Measurements from ENCODE around the gene SRRM3. TPM values are rescaled to one million over a fixed set of nuclear protein-coding genes. Genes with fewer than 3 reads are reported as not detected.
"Not testable (repeated sequence)": the region's sequence is repeated elsewhere in the genome, so short reads cannot be mapped to it uniquely, and the experiment has no call there.

The SRRM3 gene, protein sequence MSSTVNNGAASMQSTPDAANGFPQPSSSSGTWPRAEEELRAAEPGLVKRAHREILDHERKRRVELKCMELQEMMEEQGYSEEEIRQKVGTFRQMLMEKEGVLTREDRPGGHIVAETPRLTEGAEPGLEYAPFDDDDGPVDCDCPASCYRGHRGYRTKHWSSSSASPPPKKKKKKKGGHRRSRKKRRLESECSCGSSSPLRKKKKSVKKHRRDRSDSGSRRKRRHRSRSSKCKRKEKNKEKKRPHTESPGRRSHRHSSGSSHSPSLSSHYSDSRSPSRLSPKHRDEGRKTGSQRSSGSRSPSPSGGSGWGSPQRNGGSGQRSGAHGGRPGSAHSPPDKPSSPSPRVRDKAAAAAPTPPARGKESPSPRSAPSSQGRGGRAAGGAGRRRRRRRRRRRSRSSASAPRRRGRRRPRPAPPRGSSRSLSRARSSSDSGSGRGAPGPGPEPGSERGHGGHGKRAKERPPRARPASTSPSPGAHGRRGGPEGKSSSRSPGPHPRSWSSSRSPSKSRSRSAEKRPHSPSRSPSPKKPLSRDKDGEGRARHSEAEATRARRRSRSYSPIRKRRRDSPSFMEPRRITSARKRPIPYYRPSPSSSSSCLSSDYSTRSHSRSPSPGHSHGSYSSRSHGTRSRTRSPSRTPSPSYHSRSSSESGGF
- polyA plus RNA-seq (ENCODE audit: insufficient read length) = 0.63 TPM

DNA sequence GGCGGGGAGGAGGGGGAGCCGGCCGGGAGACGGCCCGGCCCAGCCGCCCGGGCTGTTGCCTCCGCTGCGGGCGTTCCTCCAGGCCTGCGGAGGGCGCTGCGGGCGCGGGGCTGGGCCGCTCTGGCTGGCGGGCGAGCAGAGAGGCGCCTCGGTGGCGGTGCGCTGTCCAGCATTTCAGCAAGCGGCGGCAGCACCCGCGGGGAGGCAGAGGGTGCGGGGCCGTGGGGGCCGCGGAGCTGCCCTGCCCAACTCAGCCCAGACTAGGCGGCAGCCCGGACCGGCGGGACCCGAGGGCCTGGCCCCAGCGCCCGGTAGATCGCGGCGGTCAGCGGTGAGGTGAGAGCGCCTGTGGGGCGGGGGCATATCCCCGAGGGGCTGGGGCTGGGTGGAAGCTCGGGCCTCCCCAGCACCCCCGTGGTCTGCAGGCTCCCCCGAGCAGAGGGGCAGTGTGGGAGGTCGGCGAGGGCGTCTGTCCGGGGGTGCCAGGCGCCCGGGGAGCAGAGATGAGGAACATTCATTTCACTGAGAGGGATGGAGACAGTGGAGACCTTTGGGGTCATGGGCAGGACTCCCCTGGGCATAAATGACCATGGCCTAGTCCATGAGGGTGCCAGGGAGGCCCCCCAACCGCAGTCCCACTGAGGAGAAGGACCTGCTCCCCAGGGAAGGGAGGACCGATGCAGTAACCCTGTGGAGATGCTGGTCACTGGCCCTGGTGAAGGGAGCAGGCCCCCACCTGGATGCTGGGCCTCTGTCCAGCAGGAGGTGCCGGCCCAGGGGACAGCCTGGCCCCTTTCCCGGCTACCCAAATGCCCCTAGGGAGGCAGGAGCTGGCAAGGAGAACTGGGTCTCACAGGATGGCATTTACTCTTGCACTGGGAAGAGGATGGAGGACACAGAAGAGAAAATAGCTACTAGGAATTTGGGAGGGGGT, at the start of gene SRRM3:
Gene SRRM3 (plus strand): TSS at position 165 of the 934 bp plus-strand sequence. CDS start 33,171 bp downstream, outside the sequence.
- DNase-seq (ENCODE audit: low read depth) = peak; percentile 6

DNA sequence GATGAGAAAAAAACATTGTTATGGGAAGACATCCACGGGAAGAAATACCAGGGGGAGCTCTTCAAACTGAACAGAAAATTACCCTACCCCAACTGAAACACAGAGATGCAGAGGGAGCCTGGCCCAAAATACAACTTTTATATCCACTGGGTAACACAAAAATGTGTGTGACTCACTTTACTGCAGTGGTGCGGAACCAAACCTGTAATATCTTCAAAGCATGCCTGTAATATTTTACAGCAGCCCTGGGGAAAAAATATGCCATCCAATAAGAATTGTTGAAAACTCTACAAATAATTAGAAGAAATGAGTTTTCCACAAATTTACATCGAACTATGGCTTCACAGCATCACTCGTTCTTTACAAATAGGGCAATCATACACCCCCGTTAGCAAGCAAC, 49.8 kb upstream of the SRRM3 start:
- no peak for DNase-seq (ENCODE audit: low read depth)

DNA sequence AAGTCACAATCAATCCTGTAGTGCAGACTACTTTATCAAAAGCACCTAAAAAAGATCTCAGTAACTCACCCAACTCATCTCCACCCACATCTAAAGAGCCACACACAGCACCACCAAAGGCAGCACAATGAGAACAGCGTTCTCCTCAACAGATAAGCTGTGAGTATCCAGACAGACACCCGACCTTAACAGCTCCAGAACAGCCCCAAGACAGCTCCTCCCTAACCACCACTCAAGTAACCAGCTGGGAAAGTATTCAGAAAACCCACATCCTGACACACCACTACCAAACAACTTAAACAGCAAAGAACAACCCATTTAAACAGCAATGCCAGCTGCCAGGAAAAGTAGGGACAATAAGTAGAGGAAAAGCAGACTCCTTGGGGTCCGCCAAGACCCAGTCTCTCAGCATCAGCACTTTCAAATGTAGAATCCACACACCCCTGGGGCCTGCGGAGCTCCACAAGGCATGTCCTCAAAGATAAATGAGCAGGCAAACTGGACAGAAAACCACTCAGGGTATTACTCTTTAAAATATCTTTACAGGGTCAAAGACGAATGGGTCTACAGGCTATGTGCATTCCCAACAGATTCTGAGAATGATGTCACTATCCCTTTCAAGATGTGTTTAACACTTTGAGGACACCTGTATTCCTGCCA, 48.0 kb upstream of the SRRM3 start:
- not testable (repeated sequence) for DNase-seq (ENCODE audit: low read depth)

DNA sequence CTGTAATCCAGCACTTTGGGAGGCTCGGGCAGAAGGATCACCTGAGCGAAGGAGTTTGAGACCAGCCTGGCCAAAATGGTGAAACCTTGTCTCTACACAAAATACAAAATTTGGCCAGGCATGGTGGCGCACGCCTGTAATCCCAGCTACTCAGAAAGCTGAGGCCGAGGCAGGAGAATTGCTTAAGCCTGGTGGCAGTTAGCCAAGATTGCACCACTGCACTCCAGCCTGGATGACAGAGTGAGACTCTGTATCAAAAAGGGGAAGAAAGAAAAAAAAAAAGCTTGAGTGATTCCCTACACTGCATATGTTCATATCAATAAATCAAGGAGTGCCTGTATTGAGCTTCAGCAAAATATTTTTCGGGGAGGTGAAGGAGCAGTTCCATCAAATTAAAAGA, 45.8 kb upstream of the SRRM3 start:
- DNase-seq (ENCODE audit: low read depth) = no peak

DNA sequence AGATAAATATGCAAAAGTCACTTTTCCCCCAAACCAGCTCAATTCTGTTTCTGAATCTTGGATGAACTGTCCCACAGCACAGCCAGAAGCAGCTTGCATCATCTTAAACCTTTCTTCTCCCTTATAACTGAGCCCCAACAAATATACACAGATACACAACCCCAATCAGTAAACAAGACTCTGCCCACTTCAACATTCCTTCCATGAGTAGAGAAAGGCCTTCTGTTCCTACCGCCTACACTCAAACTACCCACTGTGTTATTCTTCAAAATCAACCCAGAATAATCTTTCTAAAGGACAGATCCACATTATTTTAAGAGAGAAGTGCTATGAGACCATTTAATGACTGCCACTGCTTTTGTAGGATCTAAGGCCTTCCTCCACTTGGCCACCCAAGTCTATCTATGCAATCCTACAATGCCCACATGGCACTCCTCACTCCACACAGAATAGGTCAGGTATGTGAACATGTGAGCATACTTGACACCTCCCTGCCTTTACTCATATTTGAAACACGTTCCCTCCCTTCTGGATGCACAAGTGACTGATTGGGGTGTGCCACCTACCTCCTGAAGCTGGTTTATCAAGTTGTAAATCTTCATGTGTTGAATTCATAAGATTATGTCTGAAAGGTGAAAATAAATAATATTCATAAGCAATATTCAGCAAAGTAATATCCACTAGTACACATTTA, 44.6 kb upstream of the SRRM3 start:
- DNase-seq (ENCODE audit: low read depth) = not testable (repeated sequence)

DNA sequence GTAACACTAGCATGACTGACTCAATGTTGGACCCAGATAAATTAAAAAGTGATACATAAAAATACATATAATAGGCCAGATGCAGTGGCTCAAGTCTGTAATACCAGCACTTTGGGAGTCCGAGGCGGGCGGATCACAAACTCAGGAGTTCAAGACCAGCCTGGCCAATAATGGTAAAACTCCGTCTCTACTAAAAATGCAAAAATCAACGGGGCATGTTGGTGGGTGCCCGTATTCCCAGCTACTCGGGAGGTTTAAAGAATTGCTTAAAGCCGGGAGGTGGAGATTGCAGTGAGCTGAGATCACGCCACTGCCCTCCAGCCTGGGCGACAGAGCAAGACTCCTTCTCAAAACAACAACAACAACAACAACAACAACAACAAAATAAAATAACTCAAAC, 43.3 kb upstream of the SRRM3 start:
- DNase-seq (ENCODE audit: low read depth) = not testable (repeated sequence)

DNA sequence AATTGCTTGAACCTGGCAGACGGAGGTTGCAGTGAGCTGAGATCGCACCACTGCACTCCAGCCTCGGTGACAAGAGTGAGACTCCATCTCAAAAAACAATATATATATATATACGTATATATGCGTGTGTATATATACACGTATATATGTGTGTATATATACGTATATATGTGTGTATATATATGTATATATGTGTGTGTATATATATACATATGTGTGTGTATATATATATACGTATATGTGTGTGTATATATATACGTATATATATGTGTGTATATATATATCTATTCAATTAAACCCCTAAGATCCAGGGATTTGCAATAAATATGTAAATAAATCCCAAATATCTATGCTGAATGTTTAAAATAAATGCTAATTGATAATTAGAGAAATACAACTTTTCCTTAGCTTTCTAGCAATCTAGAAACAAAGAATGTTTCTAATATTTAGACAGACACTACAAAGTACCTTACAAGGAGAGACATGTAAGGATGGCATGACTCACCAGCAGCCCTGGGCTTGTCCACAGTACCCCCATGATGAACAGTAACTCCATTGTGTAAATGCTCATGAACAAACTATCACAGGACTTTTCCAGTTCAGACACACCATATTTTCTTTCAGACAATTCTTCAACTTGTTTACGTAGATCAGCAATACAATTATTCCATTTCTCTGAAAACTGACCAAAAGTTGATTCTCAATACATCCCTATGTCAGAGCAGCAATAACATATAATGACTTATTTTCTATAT, 39.1 kb upstream of the SRRM3 start:
- not testable (repeated sequence) for DNase-seq (ENCODE audit: low read depth)

DNA sequence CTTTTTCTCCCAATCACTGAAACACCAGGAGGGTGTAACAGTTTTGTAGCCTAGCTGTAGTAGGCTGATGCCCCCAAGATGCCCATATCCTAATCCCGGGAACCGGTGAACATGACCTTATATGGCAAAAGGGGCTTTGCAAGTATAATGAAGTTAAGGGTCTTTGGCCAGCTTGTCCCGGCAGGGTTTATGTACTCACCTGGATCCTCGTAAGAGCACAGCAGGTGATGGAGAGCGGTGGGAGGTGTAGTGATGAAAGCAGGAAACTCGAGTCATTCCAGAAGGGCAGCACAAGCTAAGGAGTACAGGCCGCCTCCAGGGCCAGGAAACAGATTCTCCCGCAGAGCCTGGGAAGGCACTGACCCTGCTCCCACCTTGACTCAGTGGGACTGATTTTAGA, 37.9 kb upstream of the SRRM3 start:
- DNase-seq (ENCODE audit: low read depth) = not testable (repeated sequence)

DNA sequence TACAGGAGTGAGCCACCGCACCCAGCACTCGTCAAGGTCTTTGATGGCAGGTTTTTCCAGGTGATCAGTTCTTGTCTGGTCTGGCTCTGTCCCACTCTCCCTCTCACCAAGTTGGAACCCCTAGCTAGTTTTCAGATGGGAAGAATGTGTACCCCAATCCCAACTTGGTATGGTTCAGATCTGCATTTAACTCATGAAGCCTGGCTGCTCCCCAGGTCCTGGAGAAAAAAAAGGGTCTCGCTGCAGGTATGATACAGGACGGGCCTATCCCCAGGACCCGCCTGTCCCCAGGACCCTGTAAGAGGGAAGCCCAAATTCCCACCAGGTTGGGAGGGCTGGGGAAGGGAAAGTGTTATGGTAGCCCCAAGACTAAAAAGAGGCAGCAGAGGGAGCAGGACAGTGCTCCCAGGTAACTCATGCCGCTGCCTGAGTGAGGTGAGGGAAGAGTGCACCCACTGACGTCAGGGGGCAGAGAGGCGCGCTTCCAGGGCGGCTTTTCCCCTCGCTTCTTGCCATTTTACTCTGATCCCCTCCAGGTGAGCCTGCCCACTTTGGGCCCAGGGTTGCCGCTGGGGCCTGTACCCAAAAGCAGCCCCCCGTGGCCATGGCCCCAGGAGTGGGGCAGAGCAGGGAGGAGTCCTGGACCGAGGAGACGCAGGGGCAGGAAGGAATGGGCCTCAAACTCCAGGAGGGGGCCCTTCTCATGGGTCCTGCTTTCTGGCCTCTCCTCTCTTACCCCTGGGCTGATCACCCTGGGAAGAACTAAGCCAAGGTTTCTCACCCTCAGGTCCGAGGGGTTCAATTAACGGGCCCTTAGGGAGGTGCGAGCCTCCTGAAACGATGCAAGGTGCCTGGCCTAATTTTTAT, 36.4 kb upstream of the SRRM3 start:
- no peak for DNase-seq (ENCODE audit: low read depth)

DNA sequence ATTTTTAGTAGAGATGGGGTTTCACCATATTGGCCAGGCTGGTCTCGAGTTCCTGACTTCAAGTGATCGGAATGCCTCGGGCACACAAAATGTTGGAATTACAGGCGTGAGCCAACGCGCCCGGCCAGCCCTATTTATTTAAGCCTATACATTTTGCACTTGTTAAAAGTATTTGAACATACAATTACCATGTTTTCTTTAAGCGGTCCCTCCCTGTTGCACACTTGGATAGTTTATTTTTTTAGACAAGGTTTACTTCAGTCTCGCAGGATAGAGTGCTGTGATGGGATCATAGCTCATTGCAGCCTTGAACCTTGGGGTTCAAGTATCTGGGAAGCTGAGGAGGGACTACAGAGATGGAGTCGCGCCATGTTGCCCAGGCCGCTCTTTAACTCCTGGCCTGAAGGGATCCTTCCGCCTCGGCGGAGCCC, 35.7 kb upstream of the SRRM3 start:
- no peak for DNase-seq (ENCODE audit: low read depth)

DNA sequence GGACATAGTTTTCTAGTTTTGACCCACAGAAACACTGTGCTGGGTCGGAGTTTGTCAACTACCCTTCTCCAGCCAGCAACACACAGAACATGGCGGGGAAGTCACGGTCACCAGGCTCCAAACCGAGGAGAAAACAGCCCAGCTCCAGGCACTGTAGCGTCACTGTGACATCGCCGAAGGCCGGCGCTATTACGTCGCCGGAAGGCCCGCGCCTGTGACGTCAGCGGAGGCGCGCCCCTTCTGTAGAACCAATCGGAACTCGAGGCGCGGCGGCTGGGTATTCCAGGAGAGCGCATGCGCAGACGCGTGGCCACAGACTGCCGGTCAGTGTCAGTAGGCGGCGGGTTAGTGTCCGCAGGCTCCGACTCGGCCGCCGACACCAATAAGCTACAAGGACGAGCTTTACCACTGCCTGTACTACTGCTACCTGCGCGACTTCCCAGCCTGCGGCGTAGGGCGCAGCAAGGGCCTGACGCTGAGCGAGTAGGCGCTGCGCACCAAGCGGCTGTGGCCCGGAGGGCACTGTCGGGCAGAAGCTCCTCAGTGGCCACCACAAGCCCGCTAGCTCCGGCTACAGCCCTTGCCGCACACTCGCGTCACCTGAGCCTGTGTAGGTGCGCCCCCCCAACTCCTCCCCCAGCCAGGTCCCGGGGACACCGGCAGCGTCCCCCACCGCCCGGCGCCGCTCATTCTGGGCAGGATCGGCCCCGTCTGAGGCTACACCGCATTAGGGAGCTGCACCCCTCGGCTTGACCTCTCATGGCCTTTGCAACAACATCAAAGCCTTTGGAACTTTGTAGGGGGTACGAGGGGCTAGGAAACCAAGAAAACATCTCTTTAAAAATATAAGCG, 35.1 kb upstream of the SRRM3 start:
- peak; percentile 84 for DNase-seq (ENCODE audit: low read depth)

DNA sequence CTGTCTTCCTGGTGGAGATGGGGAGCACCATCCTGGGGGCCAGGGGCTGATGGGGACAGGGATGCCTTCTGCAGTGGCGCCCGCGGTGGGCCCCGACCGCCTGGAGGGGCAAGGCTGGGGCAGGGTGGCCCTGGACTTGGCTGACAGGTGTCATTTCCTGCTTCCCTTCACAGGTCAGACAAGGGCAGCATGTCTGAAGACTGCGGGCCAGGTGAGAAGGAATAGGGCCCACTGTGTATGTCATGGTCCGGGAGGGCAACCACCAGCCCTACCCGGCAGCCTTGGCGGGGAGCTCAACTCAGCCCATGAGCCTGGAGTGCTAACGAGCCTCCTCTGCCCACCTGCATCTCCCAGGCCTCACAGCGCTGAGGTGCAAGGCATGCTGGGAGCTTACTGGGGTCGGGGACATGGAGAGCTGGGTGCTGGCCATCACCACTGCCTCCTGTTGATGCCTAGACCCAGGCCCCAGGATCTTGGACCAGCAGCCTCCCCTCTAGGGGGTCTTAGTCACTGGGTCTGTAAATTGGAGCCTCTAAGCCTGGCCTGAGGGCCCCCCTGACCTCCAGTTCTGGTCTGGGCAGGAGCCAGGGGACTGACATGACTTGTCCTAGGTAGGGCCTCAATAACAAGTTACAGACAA, 28.0 kb upstream of the SRRM3 start:
- no peak for DNase-seq (ENCODE audit: low read depth)

DNA sequence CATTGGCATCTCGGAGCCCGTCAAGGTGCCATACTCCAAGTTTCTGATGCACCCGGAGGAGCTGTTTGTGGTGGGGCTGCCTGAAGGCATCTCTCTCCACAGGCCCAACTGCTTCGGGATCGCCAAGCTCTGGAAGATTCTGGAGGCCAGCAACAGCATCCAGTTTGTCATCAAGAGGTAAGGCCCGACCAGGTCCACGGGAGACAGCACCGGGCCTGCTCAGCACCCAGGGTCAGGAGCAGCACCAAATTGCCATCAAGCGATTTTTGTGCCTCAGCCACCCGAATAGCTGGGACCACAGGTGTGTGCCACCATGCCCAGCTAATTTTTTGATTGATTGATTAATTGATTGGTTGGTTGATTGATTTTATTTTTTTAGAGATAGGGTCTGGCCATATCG, 24.7 kb upstream of the SRRM3 start:
- not testable (repeated sequence) for DNase-seq (ENCODE audit: low read depth)

DNA sequence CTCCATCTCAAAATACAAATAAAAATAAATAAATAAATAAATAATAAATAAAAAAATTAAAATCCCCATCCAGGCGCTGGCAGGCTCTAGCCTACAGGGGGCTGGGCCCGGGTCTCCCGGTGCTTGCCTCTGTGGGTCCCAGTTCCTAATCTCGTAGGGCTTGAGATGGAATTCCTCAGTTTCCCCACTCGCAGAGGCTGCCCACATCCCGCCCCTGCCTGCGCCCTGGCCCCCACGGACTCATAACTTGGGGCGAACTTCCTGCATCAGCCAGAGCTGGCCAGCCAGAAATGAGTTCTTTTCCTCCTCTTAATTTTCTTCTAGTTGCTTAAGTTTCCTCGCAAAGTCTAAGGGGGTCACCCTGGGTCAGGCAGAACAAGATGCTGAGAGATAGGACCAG, 22.0 kb upstream of the SRRM3 start:
- no peak for DNase-seq (ENCODE audit: low read depth)

DNA sequence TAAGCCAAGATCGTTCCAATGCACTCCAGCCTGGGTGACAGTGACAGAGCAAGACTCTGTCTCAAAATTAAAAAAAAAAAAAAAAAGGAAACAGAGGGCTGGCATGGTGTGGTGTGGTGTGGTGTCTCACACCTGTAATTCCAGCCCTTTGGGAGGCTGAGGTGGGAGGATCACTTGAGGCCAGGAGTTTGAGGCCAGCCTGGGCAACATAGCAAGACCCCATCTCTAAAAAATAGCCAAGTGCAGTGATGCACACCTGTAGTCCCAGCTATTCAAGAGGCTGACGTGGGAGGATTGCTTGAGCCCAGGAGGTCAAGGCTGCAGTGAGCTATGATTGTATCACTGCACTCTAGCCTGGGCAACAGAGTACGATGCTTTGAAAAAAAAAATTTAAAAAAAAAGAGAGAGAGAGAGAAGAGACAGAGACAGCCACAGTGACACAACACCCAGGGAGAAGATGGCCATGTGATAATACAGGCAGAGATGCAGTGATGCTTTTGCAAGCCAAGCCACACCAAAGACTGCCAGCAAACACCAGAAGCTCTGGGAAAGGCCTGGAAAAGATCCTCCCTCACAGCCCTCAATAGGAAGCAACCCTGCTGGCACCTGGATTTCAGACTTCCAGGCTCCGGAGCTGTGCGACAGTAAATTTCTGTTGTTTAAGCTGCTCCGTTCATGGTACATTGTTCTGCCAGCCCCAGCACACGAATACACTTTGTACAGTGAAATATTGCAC, 19.3 kb upstream of the SRRM3 start:
- no peak for DNase-seq (ENCODE audit: low read depth)

DNA sequence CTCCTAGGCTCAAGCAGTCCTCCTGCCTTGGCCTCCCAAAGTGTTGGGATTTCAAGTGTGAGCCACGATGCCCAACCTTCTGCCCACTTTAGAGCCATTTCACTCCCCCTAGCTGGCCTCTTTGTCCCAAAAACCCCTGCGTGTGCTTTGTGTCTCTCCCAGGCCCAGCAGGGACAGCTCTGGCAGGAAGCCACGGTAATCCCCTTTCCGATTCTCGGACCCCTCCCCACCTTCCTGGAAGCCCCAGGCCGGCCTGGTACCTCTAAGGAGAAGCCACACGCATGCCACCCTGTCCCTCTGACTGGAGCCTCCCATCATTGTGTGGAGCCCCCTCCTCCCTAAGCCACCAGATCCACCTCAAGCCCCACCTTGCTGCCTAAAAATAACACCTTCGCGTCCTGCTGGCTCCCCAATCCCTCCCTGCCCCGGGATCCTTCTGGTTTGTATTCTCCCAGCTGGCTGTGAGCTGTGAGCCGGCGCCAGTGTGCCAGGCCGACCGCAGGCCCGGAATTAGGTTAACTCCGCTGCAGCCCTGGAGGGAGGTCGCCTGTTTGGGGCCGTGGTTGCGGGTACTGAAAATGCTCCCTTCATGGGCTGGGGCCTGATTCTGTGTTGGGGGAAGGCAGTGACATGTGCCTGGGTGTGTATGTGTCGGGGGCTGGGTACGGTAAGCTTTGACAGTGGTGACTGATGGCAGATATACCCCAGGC, 16.4 kb upstream of the SRRM3 start:
- DNase-seq (ENCODE audit: low read depth) = no peak

All from forelimb muscle (tissue), 1 donor.